Measurements from ENCODE around the gene PRKCA.
"Not testable (repeated sequence)": the region's sequence is repeated elsewhere in the genome, so short reads cannot be mapped to it uniquely, and the experiment has no call there.

Gene PRKCA

DNA sequence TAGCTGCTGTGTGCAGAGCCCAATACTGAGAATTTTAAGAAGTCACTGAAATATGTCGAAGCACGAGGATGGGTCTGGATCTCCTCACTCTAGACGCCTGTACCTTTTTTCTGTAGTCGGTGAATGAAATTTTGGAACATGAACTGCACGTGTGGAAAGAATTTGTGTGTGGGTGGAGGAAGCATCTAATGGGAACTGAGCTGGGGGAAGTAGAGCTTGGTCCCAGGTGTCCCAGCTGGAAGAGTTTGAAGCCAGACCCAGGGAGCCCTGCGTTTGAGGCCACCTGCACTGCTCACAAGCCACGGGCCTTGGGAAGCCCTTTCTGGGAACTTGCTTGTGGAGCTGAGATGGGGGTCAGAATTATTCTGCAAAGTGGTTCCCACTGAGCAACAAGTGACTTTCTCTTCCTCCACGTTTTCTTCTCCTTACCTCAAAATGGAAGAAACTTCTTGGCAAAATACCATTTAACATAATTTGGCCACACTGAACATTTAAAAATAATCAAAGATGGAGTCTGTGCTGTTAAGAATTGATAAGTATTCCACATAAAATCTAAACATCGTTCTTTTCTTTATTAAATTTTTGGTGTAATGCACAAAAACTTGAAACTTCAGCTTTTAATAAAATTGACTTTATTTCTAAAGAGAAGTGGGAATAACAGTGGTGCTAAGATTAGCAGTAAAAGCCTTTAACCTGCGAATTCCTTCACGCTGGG lies 163.8 kb downstream of the PRKCA start:
- no peak for DNase-seq (ENCODE audit: low read depth in 2 of 2)

DNA sequence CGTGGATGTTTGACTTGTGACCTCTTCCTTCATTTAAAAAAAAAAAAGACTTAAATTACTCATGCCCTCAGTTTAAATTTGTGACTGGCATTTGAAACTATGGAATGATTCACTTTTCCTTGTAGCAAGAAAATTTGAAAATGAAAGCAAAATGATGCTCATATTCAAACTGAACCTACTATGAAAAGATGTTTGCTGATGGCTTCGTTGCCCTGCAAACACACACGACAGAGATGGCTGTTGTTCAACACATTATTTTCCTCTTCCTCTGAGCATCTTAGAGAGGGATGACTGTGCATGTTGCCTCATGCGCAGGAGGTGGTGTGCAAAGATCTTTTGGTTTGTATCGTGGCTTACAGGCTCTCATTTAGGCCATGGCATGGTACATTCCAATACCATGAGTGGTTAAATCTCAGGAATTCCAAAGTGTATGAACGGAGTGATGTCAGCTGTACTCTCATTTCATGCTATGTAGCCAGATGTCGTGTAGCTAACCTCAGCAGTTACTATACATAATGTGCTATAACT lies 164.5 kb downstream of the PRKCA start:
- DNase-seq (ENCODE audit: low read depth in 2 of 2): no peak

DNA sequence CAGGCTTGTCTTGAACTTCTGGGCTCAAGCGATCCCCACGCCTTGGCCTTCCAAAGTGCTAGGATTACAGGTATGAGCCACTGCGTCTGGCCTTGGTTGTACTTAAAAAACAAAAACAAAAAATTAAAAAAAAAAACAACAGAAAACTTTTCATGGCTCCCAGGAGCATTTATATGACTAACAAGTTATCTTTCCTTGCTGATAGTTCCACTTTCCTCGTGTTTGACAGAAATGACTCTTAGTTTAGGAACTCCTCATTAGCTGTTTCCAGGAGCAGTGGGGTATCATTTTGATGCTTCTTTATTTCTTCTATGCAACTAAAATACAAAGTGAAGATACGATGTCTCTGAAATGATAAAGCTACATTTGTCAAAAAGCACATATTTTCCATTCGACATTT lies 165.4 kb downstream of the PRKCA start:
- DNase-seq (ENCODE audit: low read depth in 2 of 2): no peak

DNA sequence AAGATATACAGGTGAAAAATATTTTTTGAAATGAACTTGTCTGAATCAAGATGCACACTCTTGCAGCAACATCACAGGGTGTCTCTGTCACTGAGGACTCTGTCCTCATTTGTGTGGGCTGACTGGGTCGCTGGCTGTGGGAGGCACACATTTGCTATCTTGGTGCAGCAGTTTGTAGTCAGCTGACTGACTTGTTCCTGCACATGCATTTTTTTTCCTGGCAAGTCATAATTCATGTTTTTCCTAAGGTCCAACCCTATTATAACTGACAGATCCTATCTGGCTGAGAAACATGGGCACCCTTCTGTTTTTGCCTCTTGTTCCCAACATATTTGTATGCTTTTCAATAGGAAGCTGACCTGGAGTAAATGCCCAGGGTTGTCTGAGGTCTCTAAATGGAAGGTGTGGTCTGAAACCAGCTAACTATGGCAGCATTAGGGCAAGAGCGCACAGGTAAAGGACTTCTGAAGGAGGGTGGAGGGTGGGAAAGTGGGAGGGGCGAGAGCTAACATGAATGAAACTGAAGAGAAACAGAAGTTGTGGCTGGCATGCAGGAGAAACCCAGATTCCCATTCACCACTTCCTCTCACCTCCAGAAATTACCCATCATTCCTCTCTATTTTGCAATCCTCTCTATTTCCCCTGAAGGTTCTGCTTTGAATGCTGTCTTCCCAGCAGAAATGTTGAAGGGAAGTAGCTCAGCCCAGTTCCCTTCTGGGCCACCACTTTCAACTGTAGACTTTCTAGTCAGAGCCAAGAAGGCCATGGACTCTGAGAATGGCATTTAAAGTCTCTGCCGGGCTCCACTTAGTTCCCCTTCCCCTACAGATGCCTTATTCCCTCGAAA lies 166.1 kb downstream of the PRKCA start:
- no peak for DNase-seq (ENCODE audit: low read depth in 2 of 2)

DNA sequence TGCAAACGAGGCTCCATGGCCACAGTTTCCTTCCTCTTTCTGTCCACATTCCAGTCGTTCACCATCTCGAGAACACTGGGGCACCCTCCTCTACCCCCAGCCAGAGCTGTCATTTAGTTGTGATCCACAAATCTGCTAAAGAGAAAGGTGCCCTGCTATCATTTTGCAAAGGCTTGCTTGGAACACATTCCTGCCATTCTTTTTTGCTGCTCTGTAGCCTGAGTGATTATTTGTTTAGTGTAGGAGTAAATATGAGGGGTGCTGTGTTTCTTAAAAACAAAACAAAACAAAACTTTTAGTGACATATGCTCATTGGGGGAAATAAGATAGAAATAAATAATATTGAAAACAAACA lies 166.7 kb downstream of the PRKCA start:
- DNase-seq (ENCODE audit: low read depth in 2 of 2): no peak

DNA sequence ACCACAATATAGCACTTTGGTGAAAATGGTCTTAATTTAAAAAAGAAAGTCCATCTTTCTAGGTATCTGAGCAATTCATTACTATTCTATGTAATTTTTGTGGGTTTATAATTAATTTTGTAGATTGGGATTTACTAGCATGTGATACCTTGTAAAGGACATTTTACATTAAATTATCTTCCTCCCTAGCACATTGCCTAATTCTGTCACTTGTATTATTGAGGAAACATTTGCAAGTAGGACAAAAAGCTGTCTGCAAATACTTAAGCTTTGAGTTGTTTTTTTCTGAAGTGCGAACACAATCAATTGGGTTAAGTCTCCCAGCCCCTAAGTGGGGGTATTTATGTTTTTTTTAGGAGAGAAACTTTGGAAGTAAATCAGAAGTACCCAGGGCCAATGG lies 167.0 kb downstream of the PRKCA start:
- DNase-seq (ENCODE audit: low read depth in 2 of 2): no peak

DNA sequence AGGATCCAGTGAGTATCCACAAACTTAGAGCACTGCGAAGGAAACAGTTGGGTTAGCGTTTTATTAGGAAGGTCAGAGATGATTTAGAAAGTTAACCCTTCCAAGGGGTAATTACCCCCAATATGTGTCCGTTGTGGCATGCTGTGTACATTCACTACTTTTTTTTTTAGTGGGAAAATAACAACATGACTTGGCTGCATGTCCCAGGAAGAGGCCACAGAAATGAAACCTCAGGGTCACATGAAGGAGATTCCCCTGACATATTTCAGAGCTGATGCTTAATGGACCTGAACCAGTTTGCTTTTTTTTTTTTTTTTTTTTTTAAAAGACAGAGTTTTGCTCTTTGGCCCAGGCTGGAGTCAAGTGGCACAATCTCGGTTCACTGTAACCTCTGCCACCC lies 167.5 kb downstream of the PRKCA start:
- DNase-seq (ENCODE audit: low read depth in 2 of 2): no peak

DNA sequence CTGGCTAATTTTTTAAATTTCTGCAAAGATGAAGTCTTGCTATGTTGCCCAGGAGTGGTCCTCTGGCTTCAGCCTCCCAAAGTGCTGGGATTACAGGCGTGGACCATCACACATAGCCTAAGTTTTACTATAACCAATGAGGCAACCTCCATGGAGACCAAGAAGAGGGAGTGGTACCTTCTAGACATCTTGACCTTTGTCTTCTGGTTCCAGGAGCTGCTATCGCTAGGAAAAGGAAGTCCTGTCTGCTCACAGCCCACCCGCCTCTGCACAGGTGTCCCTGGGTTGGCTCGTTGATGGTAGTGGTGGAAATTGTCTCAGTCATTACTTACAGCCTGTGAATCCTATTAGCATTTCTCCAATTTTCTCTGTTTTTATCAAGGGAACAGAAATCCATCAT lies 169.7 kb downstream of the PRKCA start:
- no peak for DNase-seq (ENCODE audit: low read depth in 2 of 2)

DNA sequence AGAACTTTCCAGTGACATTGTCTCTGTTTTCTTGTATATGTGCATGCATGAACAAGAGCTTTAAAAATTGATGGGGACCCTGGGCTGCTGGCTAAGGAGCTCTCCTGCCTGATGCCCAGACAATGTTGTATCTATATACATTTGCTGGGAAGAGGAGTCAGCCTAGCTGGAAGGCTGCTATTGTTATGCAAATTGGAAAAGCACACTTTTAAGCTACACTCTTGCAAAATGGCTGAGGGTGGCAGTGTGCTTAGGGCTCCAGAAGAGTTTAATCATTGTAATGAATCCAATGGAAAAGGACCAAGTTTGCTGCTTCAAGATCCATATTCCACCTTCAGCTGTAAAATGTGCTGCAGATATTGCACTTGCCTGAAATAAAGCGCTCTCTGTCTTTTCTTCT lies 171.8 kb downstream of the PRKCA start:
- no peak for DNase-seq (ENCODE audit: low read depth in 2 of 2)

DNA sequence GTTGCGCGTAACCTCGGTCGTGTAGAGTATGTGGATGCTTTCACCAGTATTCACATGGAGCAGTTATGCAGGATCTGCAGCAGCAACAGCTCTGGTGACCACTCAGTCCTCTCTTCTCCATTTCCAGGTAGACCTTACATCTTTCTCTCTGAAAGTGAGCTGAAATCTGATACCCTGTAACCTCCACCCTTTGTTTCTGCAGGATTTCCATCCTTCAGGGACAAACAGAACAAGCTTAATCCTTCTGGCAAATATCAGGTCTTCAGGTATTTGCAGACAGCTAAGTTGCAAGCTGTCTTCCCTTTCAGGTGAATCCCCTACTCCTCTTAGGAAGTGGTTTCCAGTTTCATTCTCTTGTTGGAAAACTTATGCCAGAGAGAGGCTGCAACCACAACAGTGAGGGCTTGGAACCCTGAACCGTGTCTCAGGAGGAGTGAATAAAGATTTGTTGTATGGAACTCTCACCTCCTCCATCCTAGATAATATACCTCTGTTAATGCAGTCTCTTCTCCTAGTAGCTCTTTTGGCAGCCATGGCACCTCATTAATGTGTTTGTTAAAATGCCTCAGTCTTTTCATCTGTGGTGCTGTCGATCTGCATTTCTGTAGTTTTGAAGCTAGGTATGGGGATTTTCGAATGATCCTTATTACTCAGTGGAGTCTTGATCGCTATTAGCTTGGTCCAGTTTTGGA lies 172.5 kb downstream of the PRKCA start:
- no peak for DNase-seq (ENCODE audit: low read depth in 2 of 2)

DNA sequence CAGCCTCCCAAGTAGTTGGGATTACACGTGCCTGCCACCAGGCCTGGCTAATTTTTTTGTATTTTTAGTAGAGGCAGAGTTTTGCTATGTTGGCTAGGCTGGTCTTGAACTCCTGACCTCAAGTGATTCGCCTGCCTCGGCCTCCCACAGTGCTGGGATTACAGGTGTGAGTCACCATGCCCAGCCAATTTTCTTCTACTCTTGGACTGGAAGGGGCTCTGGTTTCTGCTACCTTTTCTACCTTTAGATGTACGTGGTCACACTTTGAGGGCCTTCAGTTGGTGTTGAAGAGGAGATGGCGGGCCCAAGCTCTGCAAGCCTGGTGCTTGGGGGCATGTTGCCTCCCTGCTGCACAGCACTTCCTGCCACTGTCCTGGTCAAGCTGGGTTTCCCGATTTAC lies 173.6 kb downstream of the PRKCA start:
- DNase-seq (ENCODE audit: low read depth in 2 of 2): no peak

DNA sequence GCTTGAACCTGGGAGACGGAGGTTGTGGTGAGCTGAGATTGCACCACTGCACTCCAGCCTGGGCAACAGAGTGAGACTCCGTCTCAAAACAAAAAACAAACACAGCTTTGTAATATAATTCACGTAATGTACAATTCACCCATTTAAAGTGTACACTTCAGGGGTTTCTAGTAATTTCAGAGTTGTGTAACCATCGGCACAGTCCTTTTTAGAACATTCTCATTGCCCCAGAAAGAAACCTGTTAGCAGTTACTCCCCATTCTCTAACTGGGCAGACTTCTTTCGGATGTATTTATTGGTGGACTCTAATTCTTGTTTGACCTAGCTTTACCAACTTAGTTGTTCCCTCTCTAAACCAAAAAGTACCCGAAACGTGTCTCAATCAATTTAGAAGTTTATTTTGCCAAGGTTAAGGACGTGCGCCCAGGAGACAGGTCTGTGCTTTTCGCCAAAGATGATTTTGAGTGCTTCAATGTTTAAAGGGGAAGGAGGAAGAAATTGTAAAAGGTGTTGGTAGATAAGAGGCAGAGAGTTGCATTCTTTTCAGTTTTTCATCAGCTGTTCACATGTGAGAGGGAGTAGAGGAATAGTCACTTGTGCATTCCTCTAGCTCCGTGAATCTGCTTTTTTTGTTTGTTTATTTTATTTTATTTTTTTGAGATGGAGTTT lies 175.3 kb downstream of the PRKCA start:
- DNase-seq (ENCODE audit: low read depth in 2 of 2): no peak

DNA sequence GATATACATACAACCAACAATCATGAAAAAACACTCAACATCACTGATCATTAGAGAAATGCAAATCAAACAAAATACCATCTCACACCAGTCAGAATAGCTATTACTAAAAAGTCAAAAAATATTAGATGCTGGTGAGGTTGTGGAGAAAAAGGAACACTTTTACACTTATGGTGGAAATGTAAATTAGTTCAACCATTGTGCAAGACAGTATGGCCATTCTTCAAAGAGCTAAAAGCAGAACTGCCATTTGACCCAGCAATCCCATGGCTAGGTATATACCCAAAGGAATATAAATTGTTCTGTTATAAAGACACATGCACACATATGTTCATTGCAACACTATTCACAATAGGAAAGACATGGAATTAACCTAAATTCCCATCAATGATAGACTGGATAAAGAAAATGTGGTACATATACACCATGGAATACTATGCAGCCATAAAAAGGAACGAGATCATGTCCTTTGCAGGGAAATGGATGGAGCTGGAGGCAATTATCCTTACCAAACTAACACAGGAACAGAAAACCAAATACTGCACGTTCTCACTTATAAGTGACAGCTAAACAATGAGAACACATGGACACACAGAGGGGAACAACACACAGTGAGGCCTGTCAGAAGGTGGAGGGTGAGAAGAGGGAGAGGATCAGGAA lies 176.9 kb downstream of the PRKCA start:
- DNase-seq (ENCODE audit: low read depth in 2 of 2): not testable (repeated sequence)

DNA sequence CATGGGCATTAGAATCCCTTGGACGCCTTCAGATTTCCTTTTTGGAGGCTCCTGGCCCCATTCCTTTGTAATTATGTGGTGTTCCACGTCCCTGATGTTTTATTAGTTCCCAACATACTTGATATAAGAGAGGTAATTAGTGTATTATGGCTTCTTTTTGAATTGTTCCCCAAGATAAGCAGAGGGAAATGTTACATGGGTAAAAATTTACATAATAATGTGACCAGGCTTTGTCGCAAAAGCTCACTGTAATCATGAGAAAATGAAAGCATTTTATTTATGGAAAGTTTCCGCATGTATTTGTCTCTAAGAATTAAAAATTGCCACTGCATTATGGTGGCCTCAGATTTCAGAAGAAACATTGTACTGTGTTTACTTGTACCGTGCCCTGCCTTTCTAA lies 177.8 kb downstream of the PRKCA start:
- DNase-seq (ENCODE audit: low read depth in 2 of 2): no peak

DNA sequence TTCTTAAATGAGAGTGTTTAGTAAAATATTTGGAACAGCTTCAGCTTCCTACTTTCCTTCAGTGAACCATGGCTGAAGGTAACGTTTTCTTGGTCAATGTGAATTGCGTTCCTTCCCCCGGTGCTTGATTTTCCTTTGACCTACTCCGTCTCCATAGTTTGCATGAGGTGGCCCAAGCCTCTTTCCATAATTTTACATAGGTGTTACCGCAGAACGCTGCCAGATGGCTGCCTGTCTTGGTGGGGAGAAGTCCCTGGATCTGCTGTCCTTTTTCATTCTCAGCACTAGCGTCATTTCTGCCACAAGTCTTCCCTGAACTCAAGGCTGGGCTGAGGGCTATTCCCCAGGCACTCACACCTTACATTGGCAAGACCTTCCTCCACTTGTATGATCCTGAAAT lies 178.4 kb downstream of the PRKCA start:
- no peak for DNase-seq (ENCODE audit: low read depth in 2 of 2)

DNA sequence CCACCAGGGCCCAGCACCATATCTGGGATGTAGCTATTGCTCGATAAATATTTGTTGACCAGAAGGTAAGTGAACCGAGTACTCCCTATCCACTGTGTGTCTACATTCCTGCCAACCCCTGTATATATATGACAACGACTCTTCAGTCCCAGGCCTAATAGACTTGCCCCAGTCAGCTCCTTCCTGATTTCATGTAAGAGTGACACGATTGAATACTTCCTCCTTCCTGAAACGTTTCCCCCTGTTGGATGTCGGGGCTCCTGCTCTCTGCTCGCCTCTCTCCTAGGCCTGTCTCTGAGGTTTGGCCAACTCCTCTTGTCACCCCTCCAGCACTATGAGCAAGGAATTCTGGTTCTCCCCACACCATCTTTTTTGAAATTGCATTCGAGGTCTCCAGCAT lies 178.9 kb downstream of the PRKCA start:
- no peak for DNase-seq (ENCODE audit: low read depth in 2 of 2)

DNA sequence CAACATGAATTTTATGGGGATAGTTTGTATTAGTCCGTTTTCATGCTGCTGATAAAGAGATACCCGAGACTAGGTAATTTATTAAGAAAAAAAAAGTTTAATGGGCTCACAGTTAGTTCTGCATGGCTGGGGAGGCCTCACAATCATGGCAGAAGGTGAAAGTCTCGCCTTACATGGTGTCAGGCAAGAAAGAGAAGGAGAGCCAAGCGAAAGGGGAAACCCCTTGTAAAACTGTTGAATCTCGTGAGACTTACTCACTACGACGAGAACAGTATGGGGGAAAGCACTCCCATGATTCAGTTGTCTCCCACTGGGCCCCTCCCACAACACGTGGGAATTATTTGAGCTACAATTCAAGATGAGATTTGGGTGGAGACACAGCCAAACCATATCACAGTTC lies 181.5 kb downstream of the PRKCA start:
- no peak for DNase-seq (ENCODE audit: low read depth in 2 of 2)

DNA sequence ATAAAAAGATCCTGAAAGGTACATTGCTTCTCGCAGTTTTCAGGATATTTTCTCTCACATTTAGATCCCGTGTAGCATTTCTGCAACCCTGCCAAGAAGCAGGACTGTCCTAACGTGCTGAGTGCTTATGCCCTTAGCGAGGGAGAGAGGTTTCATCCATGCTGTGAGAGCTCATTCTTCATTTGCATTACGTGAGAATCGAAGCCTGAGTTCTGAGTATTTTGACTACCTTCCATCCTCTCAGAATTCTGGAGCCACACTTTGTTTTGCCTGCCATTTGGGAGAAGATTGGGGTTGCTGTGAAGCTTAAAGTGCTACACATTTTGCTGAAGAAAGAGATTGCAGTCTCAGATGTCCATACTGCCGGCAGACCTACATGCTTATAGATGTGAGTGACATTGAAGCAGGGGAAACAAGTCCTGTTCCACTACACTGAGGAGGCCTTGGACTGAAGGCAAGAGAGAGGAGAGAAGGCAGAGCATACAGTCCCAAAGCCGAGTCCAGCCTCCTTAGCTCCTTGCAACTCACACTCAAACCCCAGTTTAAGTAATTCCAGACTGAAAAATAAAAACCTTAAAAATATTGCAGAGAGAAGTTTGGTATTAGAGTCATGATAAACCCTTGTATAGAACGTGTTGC lies 183.0 kb downstream of the PRKCA start:
- DNase-seq (ENCODE audit: low read depth in 2 of 2): no peak

DNA sequence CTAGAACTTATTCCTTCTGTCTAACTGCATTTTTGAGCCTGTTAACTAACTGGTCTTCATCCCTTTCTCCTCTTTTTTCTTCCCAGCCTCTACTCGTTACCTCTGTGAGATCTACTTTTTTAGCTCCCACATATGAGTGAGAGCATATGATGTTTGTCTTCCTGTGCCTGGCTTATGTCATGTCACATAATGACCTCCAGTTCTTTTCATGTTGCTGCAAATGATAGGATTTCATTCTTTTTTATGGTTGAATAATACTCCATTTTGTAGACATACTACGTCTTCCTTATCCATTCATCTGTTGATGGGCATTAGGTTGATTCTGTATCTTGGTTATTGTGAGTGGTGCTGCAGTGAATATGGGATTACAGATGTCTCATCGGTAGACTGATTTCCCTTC lies 184.7 kb downstream of the PRKCA start:
- DNase-seq (ENCODE audit: low read depth in 2 of 2): no peak

DNA sequence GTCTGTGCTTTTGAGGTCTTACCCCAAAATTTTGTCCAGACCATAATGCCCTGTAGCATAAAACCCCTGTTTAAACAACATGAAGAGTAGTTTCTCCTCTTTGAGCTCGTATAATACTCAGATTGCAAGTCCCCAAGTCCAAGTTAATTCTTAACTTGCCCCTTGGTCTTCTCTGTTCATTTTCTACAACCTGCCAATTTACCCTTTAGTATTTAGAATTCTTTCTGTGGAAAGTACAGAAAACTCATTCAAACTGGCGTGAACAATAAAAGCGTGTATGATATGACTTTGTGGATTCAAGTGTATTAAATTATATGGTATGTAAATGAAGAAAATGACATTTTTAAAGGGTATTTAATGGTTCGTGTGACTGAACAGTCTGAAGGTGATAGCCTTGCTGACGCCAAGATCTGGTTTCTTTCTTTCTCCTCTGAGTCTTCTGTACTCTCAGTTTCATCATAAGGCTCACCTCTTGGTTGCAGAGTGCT lies 185.6 kb downstream of the PRKCA start:
- DNase-seq (ENCODE audit: low read depth in 2 of 2): no peak

DNA sequence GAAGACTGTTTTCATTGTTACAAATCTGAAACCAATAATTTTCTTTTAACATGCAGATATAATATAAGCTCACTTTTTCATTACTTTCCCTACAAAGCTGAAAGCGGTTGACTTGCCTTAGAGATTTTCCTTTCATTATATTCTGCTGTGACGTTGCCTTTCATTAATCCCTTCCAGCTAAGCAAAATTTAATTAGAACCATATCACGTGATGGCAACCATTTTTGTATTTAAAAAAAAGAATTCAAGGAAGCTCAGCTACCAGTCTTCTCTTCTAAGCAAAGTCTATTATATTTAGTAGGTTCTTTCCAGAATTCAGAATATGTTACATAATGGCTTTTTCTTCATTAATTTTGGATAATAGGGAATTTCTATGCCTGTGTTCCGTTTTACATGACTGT lies 186.5 kb downstream of the PRKCA start:
- no peak for DNase-seq (ENCODE audit: low read depth in 2 of 2)

All from activated CD8-positive, alpha-beta memory T cell treated with anti-CD3 and anti-CD28 coated beads for 4 hours (primary cell).